ENCODE data around the gene PLAA.

- TF ChIP-seq, protein P1, sequence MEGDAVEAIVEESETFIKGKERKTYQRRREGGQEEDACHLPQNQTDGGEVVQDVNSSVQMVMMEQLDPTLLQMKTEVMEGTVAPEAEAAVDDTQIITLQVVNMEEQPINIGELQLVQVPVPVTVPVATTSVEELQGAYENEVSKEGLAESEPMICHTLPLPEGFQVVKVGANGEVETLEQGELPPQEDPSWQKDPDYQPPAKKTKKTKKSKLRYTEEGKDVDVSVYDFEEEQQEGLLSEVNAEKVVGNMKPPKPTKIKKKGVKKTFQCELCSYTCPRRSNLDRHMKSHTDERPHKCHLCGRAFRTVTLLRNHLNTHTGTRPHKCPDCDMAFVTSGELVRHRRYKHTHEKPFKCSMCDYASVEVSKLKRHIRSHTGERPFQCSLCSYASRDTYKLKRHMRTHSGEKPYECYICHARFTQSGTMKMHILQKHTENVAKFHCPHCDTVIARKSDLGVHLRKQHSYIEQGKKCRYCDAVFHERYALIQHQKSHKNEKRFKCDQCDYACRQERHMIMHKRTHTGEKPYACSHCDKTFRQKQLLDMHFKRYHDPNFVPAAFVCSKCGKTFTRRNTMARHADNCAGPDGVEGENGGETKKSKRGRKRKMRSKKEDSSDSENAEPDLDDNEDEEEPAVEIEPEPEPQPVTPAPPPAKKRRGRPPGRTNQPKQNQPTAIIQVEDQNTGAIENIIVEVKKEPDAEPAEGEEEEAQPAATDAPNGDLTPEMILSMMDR (IDR thresholded peaks at IDR 0.05): no peak
- no peak for TF ChIP-seq POLR2A (IDR thresholded peaks at IDR 0.05)
Observed at GRCh38 chr9:26975728-26976707, 29.0 kb upstream of the PLAA start.

Measured in lower leg skin (tissue), 3 donors.